IMR-90 (cell line): ENCODE results near the gene CHIT1. TPM values are rescaled to one million over a fixed set of nuclear protein-coding genes. Genes with fewer than 3 reads are reported as not detected.

Source experiments
- ATAC-seq: fragments of 200-7000 bp; cut with Tn5 transposase; 2 replicates; pipeline ENCODE4 v1.9.1; 2020; ENCODE audit warnings: low read depth, mild to moderate bottlenecking, moderate library complexity
- BruUV-seq: library from RNA; stranded (reverse); fragments of 400-500 nt; replicated peaks from 2 replicates; lab custom pipeline; 2021; lab: Mats Ljungman, UMichigan
- CTCF ChIA-PET: fragments of 300-600 bp; formaldehyde crosslinking; extraction: SDS; loops from one replicate; lab custom pipeline; 2021; ENCODE audit warnings: antibody characterized with exemption; lab: Yijun Ruan, JAX
- POLR2A ChIA-PET: fragments of 300-600 bp; sonication (Branson Sonifier 250); formaldehyde crosslinking; loops from one replicate; lab custom pipeline; 2022; ENCODE audit warnings: antibody characterized with exemption; ENCODE audit not compliant: unreplicated experiment; lab: Charles Lee
- DNase-seq: peaks from one replicate; pipeline ENCODE4 v3.0.0; 2013
- H2AFZ ChIP-seq: replicated peaks from 2 replicates; pipeline ENCODE3; 2013; ENCODE audit warnings: low read length, mild to moderate bottlenecking; ENCODE audit not compliant: poor library complexity
- H2AK5ac ChIP-seq: 2 replicates; pipeline ENCODE4 v1.6.1; 2013; ENCODE audit warnings: low read depth, low read length, inconsistent platforms
- H2AK9ac ChIP-seq: replicated peaks from 2 replicates; pipeline ENCODE3; 2013; ENCODE audit warnings: mild to moderate bottlenecking, low read depth, low read length, moderate library complexity; ENCODE audit not compliant: poor library complexity
- H2BK120ac ChIP-seq: 2 replicates; pipeline ENCODE4 v1.6.1; 2013; ENCODE audit warnings: low read depth, low read length, inconsistent platforms
- H2BK15ac ChIP-seq: 3 replicates; pipeline ENCODE4 v1.6.1; 2013; ENCODE audit warnings: low read depth, low read length, inconsistent platforms
- H2BK20ac ChIP-seq: 2 replicates; pipeline ENCODE4 v1.6.1; 2013; ENCODE audit warnings: low read depth, mild to moderate bottlenecking, inconsistent platforms, low read length, moderate library complexity
- H2BK5ac ChIP-seq: 2 replicates; pipeline ENCODE4 v1.6.1; 2013; ENCODE audit warnings: mild to moderate bottlenecking, low read depth, low read length, inconsistent platforms; ENCODE audit not compliant: poor library complexity, severe bottlenecking
- H3K14ac ChIP-seq: replicated peaks from 2 replicates; pipeline ENCODE4 v1.6.1; 2013; ENCODE audit warnings: low read depth, low read length, inconsistent platforms
- H3K18ac ChIP-seq: 2 replicates; pipeline ENCODE4 v1.6.1; 2013; ENCODE audit warnings: low read depth, low read length, control low read depth
- H3K23ac ChIP-seq: 2 replicates; pipeline ENCODE4 v1.6.1; 2013; ENCODE audit warnings: low read depth, low read length, inconsistent platforms
- H3K27ac ChIP-seq: 2 replicates; pipeline ENCODE4 v1.5.1; 2013; ENCODE audit warnings: mild to moderate bottlenecking, control low read depth, low read length; ENCODE audit not compliant: insufficient read depth
- H3K27me3 ChIP-seq: 2 replicates; pipeline ENCODE4 v1.6.1; 2013; ENCODE audit warnings: low read length; ENCODE audit not compliant: control insufficient read depth, insufficient read depth
- H3K36me3 ChIP-seq: 2 replicates; pipeline ENCODE4 v1.6.1; 2013; ENCODE audit warnings: low read length, mixed read lengths; ENCODE audit not compliant: control insufficient read depth, insufficient read depth
- H3K4ac ChIP-seq: 2 replicates; pipeline ENCODE4 v1.6.1; 2013; ENCODE audit warnings: low read depth, low read length, inconsistent platforms
- H3K4me1 ChIP-seq: 2 replicates; pipeline ENCODE4 v1.6.1; 2013; ENCODE audit warnings: low read length, mixed read lengths; ENCODE audit not compliant: control insufficient read depth, insufficient read depth
- H3K4me2 ChIP-seq: 2 replicates; pipeline ENCODE4 v1.6.1; 2013; ENCODE audit warnings: low read depth, mild to moderate bottlenecking, control low read depth, low read length, moderate library complexity
- H3K4me3 ChIP-seq: 2 replicates; pipeline ENCODE4 v1.5.1; 2013; ENCODE audit warnings: low read depth, mild to moderate bottlenecking, control low read depth, low read length, moderate library complexity; ENCODE audit not compliant: insufficient read depth
- H3K56ac ChIP-seq: 2 replicates; pipeline ENCODE4 v1.6.1; 2013; ENCODE audit warnings: low read length, inconsistent platforms; ENCODE audit not compliant: insufficient read depth; ENCODE audit errors: extremely low read depth
- H3K79me1 ChIP-seq, 2 experiments: 2 replicates each; pipeline ENCODE4 v1.6.1; 2013; ENCODE audit warnings: low read length in 2 of 2, inconsistent platforms in 1 of 2, low read depth in 1 of 2
- H3K9ac ChIP-seq: 2 replicates; pipeline ENCODE4 v1.6.1; 2013; ENCODE audit warnings: low read depth, low read length, control low read depth
- H3K9me1 ChIP-seq: 2 replicates; pipeline ENCODE4 v1.6.1; 2013; ENCODE audit warnings: low read length, inconsistent platforms; ENCODE audit not compliant: insufficient read depth
- H3K9me3 ChIP-seq: 2 replicates; pipeline ENCODE4 v1.6.1; 2013; ENCODE audit warnings: low read length; ENCODE audit not compliant: control insufficient read depth, insufficient read depth
- H4K20me1 ChIP-seq: 2 replicates; pipeline ENCODE4 v1.6.1; 2013; ENCODE audit warnings: low read length, inconsistent platforms; ENCODE audit not compliant: insufficient read depth
- H4K5ac ChIP-seq: 2 replicates; pipeline ENCODE4 v1.6.1; 2013; ENCODE audit warnings: mild to moderate bottlenecking, low read depth, low read length, control low read depth
- H4K8ac ChIP-seq, 2 experiments: 2 replicates each; pipeline ENCODE4 v1.6.1; 2013; ENCODE audit warnings: low read depth in 2 of 2, low read length in 2 of 2, control low read depth in 1 of 2, inconsistent platforms in 1 of 2
- H4K91ac ChIP-seq: 2 replicates; pipeline ENCODE4 v1.6.1; 2013; ENCODE audit warnings: low read depth, low read length, inconsistent platforms; ENCODE audit not compliant: insufficient read depth
- MAFK ChIP-seq: IDR thresholded peaks from 2 replicates; pipeline ENCODE4 v1.6.1; 2012; ENCODE audit warnings: low read depth, low read length, improper control_type of control experiment
- MXI1 ChIP-seq: IDR thresholded peaks from 2 replicates; pipeline ENCODE4 v1.6.1; 2012; ENCODE audit warnings: low read depth, mild to moderate bottlenecking, low read length, moderate library complexity, borderline replicate concordance
- WGBS, 2 experiments: methylation state at CpG; one replicate each; pipeline versions ENCODE4 v1.1.5 to v1.1.7; 2013; ENCODE audit warnings: missing lambda C conversion rate in 2 of 2; ENCODE audit not compliant: insufficient read length in 1 of 2; ENCODE audit errors: extremely low coverage in 2 of 2; 5-methylcytosine and 5-hydroxymethylcytosine counted together
- dilution Hi-C: fragments of 300-500 bp; cut with HindIII; formaldehyde crosslinking; loops from one replicate; pipeline ENCODE4 v1.14.3; 2018; ENCODE audit warnings: low sequenced_read_pairs; ENCODE audit not compliant: unreplicated experiment
- in situ Hi-C: fragments of 300-500 bp; cut with MboI; formaldehyde crosslinking; loops from 3 replicates; pipeline ENCODE4 v1.14.3; 2019; ENCODE audit warnings: low sequenced_read_pairs, inconsistent platforms, mixed read lengths
- intact Hi-C: fragments of 100-400 bp; cut with micrococcal nuclease; formaldehyde crosslinking; loops from 2 replicates; pipeline ENCODE4 v1.10.0; 2022
- polyA plus RNA-seq, 3 experiments: library from polyadenylated mRNA; depleted of rRNA; stranded (reverse); fragments of >200 nt; gene quantifications; 2 replicates each; pipeline ENCODE4 v1.2.3, GENCODE V29; 2012; ENCODE audit warnings: low replicate concordance in 1 of 3
- total RNA-seq: library from RNA; depleted of rRNA; stranded (reverse); fragments of >200 nt; gene quantifications from 2 replicates; pipeline ENCODE4 v1.2.3, GENCODE V29; 2012

The CHIT1 gene
- total and polyA plus RNA-seq, 2 of the 4 experiments (the other 2 are of a cell fraction), result not detected

DNA sequence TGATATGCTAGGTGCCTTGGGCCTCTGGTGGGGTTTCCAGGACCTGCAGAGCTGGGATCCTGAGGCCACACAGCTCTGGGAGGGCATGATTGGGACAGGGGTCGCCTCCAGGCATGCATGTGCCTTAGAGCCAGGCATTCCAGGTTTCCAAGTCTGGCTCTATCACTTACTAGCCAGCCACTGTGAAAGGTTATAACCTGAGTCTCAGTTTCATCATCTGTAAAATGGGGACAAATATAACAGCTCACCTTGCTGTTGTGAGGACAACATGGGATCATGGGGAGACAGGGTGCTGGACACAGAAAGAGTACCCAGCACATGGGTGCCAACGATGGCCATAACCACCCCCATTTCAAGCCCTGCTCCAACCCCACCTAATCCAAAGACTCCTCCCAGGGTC is 45.6 kb downstream of the CHIT1 start:
- no peak overlapping the region for H3K4me3 ChIP-seq

More for the DNA sequence above, 45.6 kb downstream of the CHIT1 start:
- DNase-seq, result no peak
- Histone ChIP-seq H4K8ac (no peak overlapping the region), H3K23ac (no peak overlapping the region), H2BK5ac (no peak overlapping the region), H3K56ac (no peak overlapping the region), H2BK120ac (no peak overlapping the region), H2AFZ (no peak overlapping the region), H2AK9ac (no peak overlapping the region), H3K27me3 (peaks cover 16% of the 10 kb centered on the region), H3K18ac (no peak overlapping the region), H3K9ac (no peak overlapping the region), H3K9me1 (no peaks in the 10 kb centered on the region), H3K14ac (no peak overlapping the region), H2BK20ac (no peak overlapping the region), H3K4me1 (peaks cover 2% of the 10 kb centered on the region; the same call in 1 of the 2 replicates), H4K20me1 (no peaks in the 10 kb centered on the region), H2BK15ac (no peak overlapping the region), H4K5ac (no peak overlapping the region), H3K36me3 (no peaks in the 10 kb centered on the region), H4K91ac (no peak overlapping the region), H3K4ac (no peak overlapping the region), H3K79me1 (no peaks in the 10 kb centered on the region), H3K9me3 (no peaks in the 10 kb centered on the region), H3K27ac (no peak overlapping the region), H2AK5ac (no peak overlapping the region), H3K4me2 (no peak overlapping the region)
- in situ Hi-C loops, result no loop called here
- TF ChIP-seq MAFK (no peak), MXI1 (no peak)
- no CpG with 5 or more reads among the region's 2 CpGs for WGBS, 2 experiments
- intact Hi-C loops, result no loop called here
- dilution Hi-C loops, result no loop called here
- ATAC-seq, result no peak
- BruUV-seq, result no TSS peak
- ChIA-PET CTCF (no interaction called here), POLR2A (no interaction called here)
